IMR-90 (cell line): ENCODE measurements around the gene EHBP1. TPM values are rescaled to one million over a fixed set of nuclear protein-coding genes. Genes with fewer than 3 reads are reported as not detected.
A peak's percentile ranks its signal among the peaks of the same experiment; 100 is the strongest.

Source experiments
- ATAC-seq: fragments of 200-7000 bp; cut with Tn5 transposase; 2 replicates; pipeline ENCODE4 v1.9.1; 2020; ENCODE audit warnings: low read depth, mild to moderate bottlenecking, moderate library complexity
- BruUV-seq: library from RNA; stranded (reverse); fragments of 400-500 nt; replicated peaks from 2 replicates; lab custom pipeline; 2021; lab: Mats Ljungman, UMichigan
- CTCF ChIA-PET: fragments of 300-600 bp; formaldehyde crosslinking; extraction: SDS; loops from one replicate; lab custom pipeline; 2021; ENCODE audit warnings: antibody characterized with exemption; lab: Yijun Ruan, JAX
- POLR2A ChIA-PET: fragments of 300-600 bp; sonication (Branson Sonifier 250); formaldehyde crosslinking; loops from one replicate; lab custom pipeline; 2022; ENCODE audit warnings: antibody characterized with exemption; ENCODE audit not compliant: unreplicated experiment; lab: Charles Lee
- DNase-seq: peaks from one replicate; pipeline ENCODE4 v3.0.0; 2013
- H2AFZ ChIP-seq: replicated peaks from 2 replicates; pipeline ENCODE3; 2013; ENCODE audit warnings: low read length, mild to moderate bottlenecking; ENCODE audit not compliant: poor library complexity
- H2AK5ac ChIP-seq: 2 replicates; pipeline ENCODE4 v1.6.1; 2013; ENCODE audit warnings: low read depth, low read length, inconsistent platforms
- H2AK9ac ChIP-seq: replicated peaks from 2 replicates; pipeline ENCODE3; 2013; ENCODE audit warnings: mild to moderate bottlenecking, low read depth, low read length, moderate library complexity; ENCODE audit not compliant: poor library complexity
- H2BK120ac ChIP-seq: 2 replicates; pipeline ENCODE4 v1.6.1; 2013; ENCODE audit warnings: low read depth, low read length, inconsistent platforms
- H2BK15ac ChIP-seq: 3 replicates; pipeline ENCODE4 v1.6.1; 2013; ENCODE audit warnings: low read depth, low read length, inconsistent platforms
- H2BK20ac ChIP-seq: 2 replicates; pipeline ENCODE4 v1.6.1; 2013; ENCODE audit warnings: low read depth, mild to moderate bottlenecking, inconsistent platforms, low read length, moderate library complexity
- H2BK5ac ChIP-seq: 2 replicates; pipeline ENCODE4 v1.6.1; 2013; ENCODE audit warnings: mild to moderate bottlenecking, low read depth, low read length, inconsistent platforms; ENCODE audit not compliant: poor library complexity, severe bottlenecking
- H3K14ac ChIP-seq: replicated peaks from 2 replicates; pipeline ENCODE4 v1.6.1; 2013; ENCODE audit warnings: low read depth, low read length, inconsistent platforms
- H3K18ac ChIP-seq: 2 replicates; pipeline ENCODE4 v1.6.1; 2013; ENCODE audit warnings: low read depth, low read length, control low read depth
- H3K23ac ChIP-seq: 2 replicates; pipeline ENCODE4 v1.6.1; 2013; ENCODE audit warnings: low read depth, low read length, inconsistent platforms
- H3K27ac ChIP-seq: 2 replicates; pipeline ENCODE4 v1.5.1; 2013; ENCODE audit warnings: mild to moderate bottlenecking, control low read depth, low read length; ENCODE audit not compliant: insufficient read depth
- H3K27me3 ChIP-seq: 2 replicates; pipeline ENCODE4 v1.6.1; 2013; ENCODE audit warnings: low read length; ENCODE audit not compliant: control insufficient read depth, insufficient read depth
- H3K36me3 ChIP-seq: 2 replicates; pipeline ENCODE4 v1.6.1; 2013; ENCODE audit warnings: low read length, mixed read lengths; ENCODE audit not compliant: control insufficient read depth, insufficient read depth
- H3K4ac ChIP-seq: 2 replicates; pipeline ENCODE4 v1.6.1; 2013; ENCODE audit warnings: low read depth, low read length, inconsistent platforms
- H3K4me1 ChIP-seq: 2 replicates; pipeline ENCODE4 v1.6.1; 2013; ENCODE audit warnings: low read length, mixed read lengths; ENCODE audit not compliant: control insufficient read depth, insufficient read depth
- H3K4me2 ChIP-seq: 2 replicates; pipeline ENCODE4 v1.6.1; 2013; ENCODE audit warnings: low read depth, mild to moderate bottlenecking, control low read depth, low read length, moderate library complexity
- H3K4me3 ChIP-seq: 2 replicates; pipeline ENCODE4 v1.5.1; 2013; ENCODE audit warnings: low read depth, mild to moderate bottlenecking, control low read depth, low read length, moderate library complexity; ENCODE audit not compliant: insufficient read depth
- H3K56ac ChIP-seq: 2 replicates; pipeline ENCODE4 v1.6.1; 2013; ENCODE audit warnings: low read length, inconsistent platforms; ENCODE audit not compliant: insufficient read depth; ENCODE audit errors: extremely low read depth
- H3K79me1 ChIP-seq, 2 experiments: 2 replicates each; pipeline ENCODE4 v1.6.1; 2013; ENCODE audit warnings: low read length in 2 of 2, inconsistent platforms in 1 of 2, low read depth in 1 of 2
- H3K9ac ChIP-seq: 2 replicates; pipeline ENCODE4 v1.6.1; 2013; ENCODE audit warnings: low read depth, low read length, control low read depth
- H3K9me1 ChIP-seq: 2 replicates; pipeline ENCODE4 v1.6.1; 2013; ENCODE audit warnings: low read length, inconsistent platforms; ENCODE audit not compliant: insufficient read depth
- H3K9me3 ChIP-seq: 2 replicates; pipeline ENCODE4 v1.6.1; 2013; ENCODE audit warnings: low read length; ENCODE audit not compliant: control insufficient read depth, insufficient read depth
- H4K20me1 ChIP-seq: 2 replicates; pipeline ENCODE4 v1.6.1; 2013; ENCODE audit warnings: low read length, inconsistent platforms; ENCODE audit not compliant: insufficient read depth
- H4K5ac ChIP-seq: 2 replicates; pipeline ENCODE4 v1.6.1; 2013; ENCODE audit warnings: mild to moderate bottlenecking, low read depth, low read length, control low read depth
- H4K8ac ChIP-seq, 2 experiments: 2 replicates each; pipeline ENCODE4 v1.6.1; 2013; ENCODE audit warnings: low read depth in 2 of 2, low read length in 2 of 2, control low read depth in 1 of 2, inconsistent platforms in 1 of 2
- H4K91ac ChIP-seq: 2 replicates; pipeline ENCODE4 v1.6.1; 2013; ENCODE audit warnings: low read depth, low read length, inconsistent platforms; ENCODE audit not compliant: insufficient read depth
- BHLHE40 ChIP-seq: fragments of 150-350 bp; IDR thresholded peaks from 2 replicates; pipeline ENCODE4 v1.6.1; 2016; ENCODE audit warnings: mild to moderate bottlenecking, low read depth, low read length
- CEBPB ChIP-seq: IDR thresholded peaks from 2 replicates; pipeline ENCODE4 v1.6.1; 2012; ENCODE audit warnings: low read depth, low read length, improper control_type of control experiment
- MXI1 ChIP-seq: IDR thresholded peaks from 2 replicates; pipeline ENCODE4 v1.6.1; 2012; ENCODE audit warnings: low read depth, mild to moderate bottlenecking, low read length, moderate library complexity, borderline replicate concordance
- RCOR1 ChIP-seq: IDR thresholded peaks from 2 replicates; pipeline ENCODE4 v1.6.1; 2012; ENCODE audit warnings: mild to moderate bottlenecking, low read length, improper control_type of control experiment; ENCODE audit not compliant: insufficient replicate concordance
- WGBS, 2 experiments: methylation state at CpG; one replicate each; pipeline versions ENCODE4 v1.1.5 to v1.1.7; 2013; ENCODE audit warnings: missing lambda C conversion rate in 2 of 2; ENCODE audit not compliant: insufficient read length in 1 of 2; ENCODE audit errors: extremely low coverage in 2 of 2; 5-methylcytosine and 5-hydroxymethylcytosine counted together
- dilution Hi-C: fragments of 300-500 bp; cut with HindIII; formaldehyde crosslinking; loops from one replicate; pipeline ENCODE4 v1.14.3; 2018; ENCODE audit warnings: low sequenced_read_pairs; ENCODE audit not compliant: unreplicated experiment
- in situ Hi-C: fragments of 300-500 bp; cut with MboI; formaldehyde crosslinking; loops from 3 replicates; pipeline ENCODE4 v1.14.3; 2019; ENCODE audit warnings: low sequenced_read_pairs, inconsistent platforms, mixed read lengths
- intact Hi-C: fragments of 100-400 bp; cut with micrococcal nuclease; formaldehyde crosslinking; loops from 2 replicates; pipeline ENCODE4 v1.10.0; 2022
- polyA plus RNA-seq, 3 experiments: library from polyadenylated mRNA; depleted of rRNA; stranded (reverse); fragments of >200 nt; gene quantifications; 2 replicates each; pipeline ENCODE4 v1.2.3, GENCODE V29; 2012; ENCODE audit warnings: low replicate concordance in 1 of 3
- total RNA-seq: library from RNA; depleted of rRNA; stranded (reverse); fragments of >200 nt; gene quantifications from 2 replicates; pipeline ENCODE4 v1.2.3, GENCODE V29; 2012
- TF ChIP-seq, protein P1 (sequence below): conservative IDR thresholded peaks from 2 replicates; pipeline ENCODE4 v1.5.1; 2012; ENCODE audit warnings: mild to moderate bottlenecking, low read depth, low read length, improper control_type of control experiment

The EHBP1 gene
- total and polyA plus RNA-seq, 2 of the 4 experiments (the other 2 are of a cell fraction) = 28.3 to 44.4 TPM

DNA sequence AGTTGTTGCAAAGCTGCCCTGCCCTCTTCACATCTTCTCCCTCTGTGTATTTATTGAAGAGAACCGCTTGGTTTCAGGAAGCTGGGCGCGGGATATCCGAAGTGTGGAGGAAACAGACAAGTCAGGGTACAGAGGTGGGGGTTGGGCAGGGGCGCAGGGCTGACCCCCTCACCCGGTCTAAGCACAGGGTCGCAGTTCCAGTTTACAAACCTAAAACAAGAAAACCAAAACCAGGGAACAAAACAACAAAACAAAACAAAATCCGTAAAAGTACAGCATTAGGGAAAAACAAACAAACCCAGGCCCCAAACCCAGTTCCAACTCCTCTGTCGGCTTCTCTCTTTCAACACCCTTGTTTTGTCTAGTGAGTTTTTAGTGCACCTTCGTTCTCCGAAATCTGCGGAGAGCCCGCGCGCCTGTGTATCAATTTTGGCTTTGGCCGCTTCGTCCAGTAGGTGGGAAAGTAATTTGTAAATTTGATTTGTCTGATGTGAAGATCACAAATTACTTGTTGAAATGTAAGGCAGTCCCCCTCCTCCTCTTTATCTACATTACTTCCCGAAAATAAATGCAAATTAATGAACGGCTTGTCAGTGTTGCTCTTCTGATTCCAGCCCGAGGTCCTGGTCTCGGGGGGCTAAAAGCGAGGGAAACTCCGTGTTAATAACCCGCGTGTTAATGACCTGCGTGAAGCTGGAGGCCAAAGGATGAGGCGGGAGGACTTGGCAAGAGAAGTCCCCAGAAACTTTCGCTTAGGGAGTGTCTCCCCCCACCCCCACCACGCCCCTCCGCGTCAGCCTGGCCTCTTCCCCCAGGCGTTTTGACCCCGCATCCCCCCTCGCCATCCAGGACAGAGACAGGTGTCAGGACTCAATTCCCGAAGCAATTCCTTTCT, 352.0 kb downstream of the EHBP1 start:
- in situ Hi-C loops (no loop called here), dilution Hi-C loops (no loop called here), intact Hi-C loops (no loop called here)
- Histone ChIP-seq H3K4me3 (no peak overlapping the region), H3K4me2 (no peak overlapping the region), H3K79me1 (no peaks in the 10 kb centered on the region), H3K9me3 (peaks cover 27% of the 10 kb centered on the region; the same call in 1 of the 2 replicates), H3K4ac (no peak overlapping the region), H2BK5ac (no peak overlapping the region), H3K36me3 (no peaks in the 10 kb centered on the region), H3K14ac (no peak overlapping the region), H2BK20ac (no peak overlapping the region), H3K27ac (no peak overlapping the region), H2BK15ac (no peak overlapping the region), H4K8ac (no peak overlapping the region), H3K9ac (no peak overlapping the region), H3K56ac (no peak overlapping the region), H3K4me1 (peaks cover 2% of the 10 kb centered on the region; the same call in 1 of the 2 replicates), H3K9me1 (peaks cover 3% of the 10 kb centered on the region; the same call in 1 of the 2 replicates), H4K5ac (no peak overlapping the region), H3K23ac (no peak overlapping the region), H4K20me1 (peaks cover 10% of the 10 kb centered on the region; the same call in 1 of the 2 replicates), H2AK5ac (no peak overlapping the region), H2AK9ac (peak overlapping the region; percentile 52), H2BK120ac (no peak overlapping the region), H3K18ac (no peak overlapping the region), H4K91ac (no peak overlapping the region), H2AFZ (no peak overlapping the region), H3K27me3 (peaks cover 82% of the 10 kb centered on the region)
- DNase-seq (no peak), ATAC-seq (no peak)
- ChIA-PET CTCF (no interaction called here), POLR2A (no interaction called here)
- WGBS, 2 experiments = no CpG with 5 or more reads among the region's 35 CpGs
- TF ChIP-seq RCOR1 (no peak), BHLHE40 (no peak), MXI1 (no peak), CEBPB (no peak)
- TF ChIP-seq, protein P1, sequence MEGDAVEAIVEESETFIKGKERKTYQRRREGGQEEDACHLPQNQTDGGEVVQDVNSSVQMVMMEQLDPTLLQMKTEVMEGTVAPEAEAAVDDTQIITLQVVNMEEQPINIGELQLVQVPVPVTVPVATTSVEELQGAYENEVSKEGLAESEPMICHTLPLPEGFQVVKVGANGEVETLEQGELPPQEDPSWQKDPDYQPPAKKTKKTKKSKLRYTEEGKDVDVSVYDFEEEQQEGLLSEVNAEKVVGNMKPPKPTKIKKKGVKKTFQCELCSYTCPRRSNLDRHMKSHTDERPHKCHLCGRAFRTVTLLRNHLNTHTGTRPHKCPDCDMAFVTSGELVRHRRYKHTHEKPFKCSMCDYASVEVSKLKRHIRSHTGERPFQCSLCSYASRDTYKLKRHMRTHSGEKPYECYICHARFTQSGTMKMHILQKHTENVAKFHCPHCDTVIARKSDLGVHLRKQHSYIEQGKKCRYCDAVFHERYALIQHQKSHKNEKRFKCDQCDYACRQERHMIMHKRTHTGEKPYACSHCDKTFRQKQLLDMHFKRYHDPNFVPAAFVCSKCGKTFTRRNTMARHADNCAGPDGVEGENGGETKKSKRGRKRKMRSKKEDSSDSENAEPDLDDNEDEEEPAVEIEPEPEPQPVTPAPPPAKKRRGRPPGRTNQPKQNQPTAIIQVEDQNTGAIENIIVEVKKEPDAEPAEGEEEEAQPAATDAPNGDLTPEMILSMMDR = no peak
- no TSS peak for BruUV-seq
